B cell (primary cell): ENCODE results near the gene PRR14L.

ENCODE experiments used
- EZH2 ChIP-seq: IDR thresholded peaks from 2 replicates; pipeline ENCODE4 v1.6.1; 2012; ENCODE audit warnings: borderline replicate concordance, low read depth, mild to moderate bottlenecking, moderate library complexity, low read length; ENCODE audit not compliant: insufficient read depth, poor library complexity, severe bottlenecking
- TF ChIP-seq, protein P1 (sequence below): fragments of 200-600 bp; IDR thresholded peaks from one replicate; pipeline ENCODE4 v1.8.0; 2022; ENCODE audit warnings: antibody characterized with exemption, mild to moderate bottlenecking

DNA sequence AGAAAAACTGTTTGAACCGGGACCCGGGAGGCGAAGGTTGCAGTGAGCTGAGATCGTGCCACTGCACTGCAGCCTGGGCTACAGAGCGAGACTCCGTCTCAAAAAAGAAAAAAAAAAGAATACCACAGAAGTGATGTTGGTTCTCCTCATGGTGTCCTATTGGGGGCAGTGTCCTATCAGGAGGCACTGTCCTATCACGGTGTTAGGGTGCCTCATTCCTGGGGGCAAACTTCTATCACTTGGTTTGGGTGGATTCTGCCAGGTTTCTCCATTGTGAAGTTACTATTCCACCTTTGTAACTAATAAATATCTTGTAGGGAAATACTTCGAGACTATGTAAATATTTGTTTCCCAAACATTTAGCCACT, 19.6 kb downstream of the PRR14L start:
- TF ChIP-seq, protein P1, sequence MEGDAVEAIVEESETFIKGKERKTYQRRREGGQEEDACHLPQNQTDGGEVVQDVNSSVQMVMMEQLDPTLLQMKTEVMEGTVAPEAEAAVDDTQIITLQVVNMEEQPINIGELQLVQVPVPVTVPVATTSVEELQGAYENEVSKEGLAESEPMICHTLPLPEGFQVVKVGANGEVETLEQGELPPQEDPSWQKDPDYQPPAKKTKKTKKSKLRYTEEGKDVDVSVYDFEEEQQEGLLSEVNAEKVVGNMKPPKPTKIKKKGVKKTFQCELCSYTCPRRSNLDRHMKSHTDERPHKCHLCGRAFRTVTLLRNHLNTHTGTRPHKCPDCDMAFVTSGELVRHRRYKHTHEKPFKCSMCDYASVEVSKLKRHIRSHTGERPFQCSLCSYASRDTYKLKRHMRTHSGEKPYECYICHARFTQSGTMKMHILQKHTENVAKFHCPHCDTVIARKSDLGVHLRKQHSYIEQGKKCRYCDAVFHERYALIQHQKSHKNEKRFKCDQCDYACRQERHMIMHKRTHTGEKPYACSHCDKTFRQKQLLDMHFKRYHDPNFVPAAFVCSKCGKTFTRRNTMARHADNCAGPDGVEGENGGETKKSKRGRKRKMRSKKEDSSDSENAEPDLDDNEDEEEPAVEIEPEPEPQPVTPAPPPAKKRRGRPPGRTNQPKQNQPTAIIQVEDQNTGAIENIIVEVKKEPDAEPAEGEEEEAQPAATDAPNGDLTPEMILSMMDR, result no peak
- no peak for TF ChIP-seq EZH2
